Nephron progenitor cell (in vitro differentiated cells): ENCODE data around the gene INPP5A.
A peak's percentile ranks its signal among the peaks of the same experiment; 100 is the strongest.
"Not testable (repeated sequence)": the region's sequence is repeated elsewhere in the genome, so short reads cannot be mapped to it uniquely, and the experiment has no call there.

Experiments used
- DNase-seq: peaks from one replicate; pipeline ENCODE4 v3.0.0; 2021
- H3K27ac Mint-ChIP-seq: 2 replicates; pipeline ENCODE4 v1.8.0; 2021; ENCODE audit warnings: mild to moderate bottlenecking, moderate library complexity, mixed read lengths
- H3K27me3 Mint-ChIP-seq: 2 replicates; pipeline ENCODE4 v1.8.0; 2021; ENCODE audit warnings: mild to moderate bottlenecking, low read depth, mixed read lengths; ENCODE audit not compliant: poor library complexity
- H3K36me3 Mint-ChIP-seq: 2 replicates; pipeline ENCODE4 v1.8.0; 2021; ENCODE audit warnings: low read depth, mixed read lengths
- H3K4me1 Mint-ChIP-seq: 2 replicates; pipeline ENCODE4 v1.8.0; 2021; ENCODE audit warnings: mixed read lengths
- H3K4me3 Mint-ChIP-seq: 2 replicates; pipeline ENCODE4 v1.8.0; 2021; ENCODE audit warnings: mild to moderate bottlenecking, moderate library complexity, mixed read lengths
- H3K9me3 Mint-ChIP-seq: 2 replicates; pipeline ENCODE4 v1.8.0; 2021; ENCODE audit warnings: mild to moderate bottlenecking, moderate library complexity, mixed read lengths
- CTCF ChIP-seq: fragments of 200-600 bp; sonication (generic); IDR thresholded peaks from 2 replicates; pipeline ENCODE4 v1.5.0; 2021; ENCODE audit warnings: antibody characterized with exemption

Gene INPP5A

GRCh38 chr10:132738454-132739224 is 201.1 kb downstream of the INPP5A start:
- peaks cover 17% of the 10 kb centered on the region for H3K4me1 Mint-ChIP-seq
- H3K36me3 Mint-ChIP-seq: peaks cover 8% of the 10 kb centered on the region
- TF ChIP-seq CTCF: no peak
- no peaks in the 10 kb centered on the region for H3K9me3 Mint-ChIP-seq
- DNase-seq: no peak
- H3K27me3 Mint-ChIP-seq: peaks cover 36% of the 10 kb centered on the region
- no peak overlapping the region for H3K4me3 Mint-ChIP-seq
- no peak overlapping the region for H3K27ac Mint-ChIP-seq

- Mint-ChIP-seq H3K4me1 (peaks cover 23% of the 10 kb centered on the region), H3K27ac (no peak overlapping the region), H3K27me3 (peaks cover 36% of the 10 kb centered on the region), H3K36me3 (peaks cover 8% of the 10 kb centered on the region), H3K9me3 (no peaks in the 10 kb centered on the region), H3K4me3 (no peak overlapping the region)
- no peak for DNase-seq
- TF ChIP-seq CTCF: no peak
Observed at GRCh38 chr10:132739225-132739613, 201.6 kb downstream of the INPP5A start.

GRCh38 chr10:132740588-132740987 is 203.0 kb downstream of the INPP5A start:
- H3K27me3 Mint-ChIP-seq: peaks cover 32% of the 10 kb centered on the region
- H3K9me3 Mint-ChIP-seq: no peaks in the 10 kb centered on the region
- H3K27ac Mint-ChIP-seq: no peak overlapping the region
- no peak overlapping the region for H3K4me3 Mint-ChIP-seq
- H3K4me1 Mint-ChIP-seq: peaks cover 28% of the 10 kb centered on the region
- no peak for DNase-seq
- TF ChIP-seq CTCF: no peak
- peaks cover 8% of the 10 kb centered on the region for H3K36me3 Mint-ChIP-seq

GRCh38 chr10:132742167-132742836 is 204.7 kb downstream of the INPP5A start:
- no peak for TF ChIP-seq CTCF
- peaks cover 8% of the 10 kb centered on the region for H3K36me3 Mint-ChIP-seq
- no peaks in the 10 kb centered on the region for H3K9me3 Mint-ChIP-seq
- H3K27me3 Mint-ChIP-seq: peaks cover 32% of the 10 kb centered on the region
- H3K4me1 Mint-ChIP-seq: peaks cover 42% of the 10 kb centered on the region
- DNase-seq: peak; percentile 20
- no peak overlapping the region for H3K4me3 Mint-ChIP-seq
- H3K27ac Mint-ChIP-seq: peak overlapping the region; percentile 39

GRCh38 chr10:132742837-132743194 is 205.2 kb downstream of the INPP5A start:
- Mint-ChIP-seq H3K27ac (no peak overlapping the region), H3K27me3 (peaks cover 31% of the 10 kb centered on the region), H3K4me1 (peaks cover 45% of the 10 kb centered on the region), H3K4me3 (no peak overlapping the region), H3K9me3 (no peaks in the 10 kb centered on the region), H3K36me3 (peaks cover 8% of the 10 kb centered on the region)
- no peak for TF ChIP-seq CTCF
- DNase-seq: peak; percentile 45

GRCh38 chr10:132743196-132743924 is 205.8 kb downstream of the INPP5A start:
- Mint-ChIP-seq H3K27me3 (peaks cover 32% of the 10 kb centered on the region), H3K4me1 (peaks cover 51% of the 10 kb centered on the region)
- DNase-seq, H3K36me3 Mint-ChIP-seq, H3K27ac Mint-ChIP-seq, H3K9me3 Mint-ChIP-seq, H3K4me3 Mint-ChIP-seq: not testable (repeated sequence)
